Kasumi-1 (cell line): Measurements from ENCODE around the gene TBC1D22A.

ENCODE experiments used
- DNase-seq, 2 experiments: peaks; one replicate each; lab custom pipeline; 2025; lab: John Stamatoyannopoulos, UW

TBC1D22A gene

DNA sequence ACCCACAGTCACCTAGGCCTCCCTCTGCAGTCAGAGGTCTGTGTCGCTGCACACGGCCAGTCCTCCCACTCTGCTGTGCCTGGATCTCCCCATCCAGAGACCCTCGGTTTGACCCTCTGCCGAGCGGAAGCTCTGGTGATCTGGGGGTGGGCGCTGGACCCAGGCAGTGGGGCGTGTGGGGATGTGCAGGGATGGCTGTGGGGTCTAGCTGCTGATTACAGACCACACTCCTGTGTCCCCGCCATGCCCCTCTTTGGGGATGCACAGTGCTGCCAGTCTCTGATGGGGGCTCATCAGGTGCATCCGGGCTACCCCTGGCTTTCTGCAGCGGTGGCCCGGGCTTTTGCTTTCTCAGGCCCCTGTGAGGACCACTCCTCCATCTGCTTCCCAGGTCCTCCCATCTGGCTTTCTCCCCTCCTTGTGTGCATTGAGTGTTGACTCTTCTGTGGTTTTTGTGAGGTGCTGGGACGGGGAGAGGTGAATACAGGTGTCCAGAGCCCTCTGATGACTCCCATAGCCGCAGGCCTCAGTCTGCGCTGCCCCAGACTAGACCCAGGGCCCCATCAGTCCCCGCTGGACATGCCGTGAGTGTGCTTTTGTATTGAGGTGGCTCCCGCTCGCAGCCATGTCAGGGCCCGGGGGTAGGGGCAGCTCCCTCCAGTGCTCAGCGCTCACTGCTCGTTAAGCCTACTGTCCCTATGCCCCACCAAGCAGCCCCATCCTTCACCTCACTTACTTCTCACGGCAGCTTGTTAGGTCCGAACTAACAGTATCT, 251.6 kb downstream of the TBC1D22A start:
- no peak for DNase-seq

DNA sequence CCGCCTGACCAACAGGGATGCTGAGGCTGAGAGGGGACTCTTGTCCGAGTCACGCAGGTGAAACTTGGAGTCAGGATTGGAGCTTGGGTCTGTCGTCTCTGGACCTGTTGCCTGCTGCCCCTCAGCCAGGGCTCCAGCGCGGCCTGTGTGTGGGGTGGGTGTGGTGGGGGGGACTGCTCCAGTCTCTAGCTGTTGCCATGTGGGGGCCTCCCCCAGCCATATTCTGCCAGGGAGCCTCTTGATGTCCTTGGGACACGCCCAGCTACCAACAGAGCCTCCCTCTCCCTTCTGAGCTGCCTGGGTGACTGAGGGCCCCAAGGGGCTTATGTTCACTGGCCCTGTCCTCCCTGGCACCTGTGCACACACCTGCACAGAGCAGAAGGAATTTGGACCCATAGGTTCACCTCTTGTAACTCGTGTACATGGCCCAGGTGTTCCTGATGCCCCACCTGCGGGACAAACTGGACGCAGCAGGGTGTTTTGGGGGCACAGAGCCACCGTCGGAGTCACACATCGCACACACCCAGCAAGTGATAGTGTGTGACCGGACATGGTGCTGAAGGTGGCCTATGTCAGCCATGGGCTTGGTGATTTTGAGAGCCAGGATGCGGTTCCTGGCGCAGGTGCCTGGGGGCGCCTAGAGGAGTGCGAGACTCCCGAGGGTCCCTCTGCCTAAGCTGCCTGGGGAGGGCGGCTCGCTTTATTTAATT, 252.3 kb downstream of the TBC1D22A start:
- no peak for DNase-seq

DNA sequence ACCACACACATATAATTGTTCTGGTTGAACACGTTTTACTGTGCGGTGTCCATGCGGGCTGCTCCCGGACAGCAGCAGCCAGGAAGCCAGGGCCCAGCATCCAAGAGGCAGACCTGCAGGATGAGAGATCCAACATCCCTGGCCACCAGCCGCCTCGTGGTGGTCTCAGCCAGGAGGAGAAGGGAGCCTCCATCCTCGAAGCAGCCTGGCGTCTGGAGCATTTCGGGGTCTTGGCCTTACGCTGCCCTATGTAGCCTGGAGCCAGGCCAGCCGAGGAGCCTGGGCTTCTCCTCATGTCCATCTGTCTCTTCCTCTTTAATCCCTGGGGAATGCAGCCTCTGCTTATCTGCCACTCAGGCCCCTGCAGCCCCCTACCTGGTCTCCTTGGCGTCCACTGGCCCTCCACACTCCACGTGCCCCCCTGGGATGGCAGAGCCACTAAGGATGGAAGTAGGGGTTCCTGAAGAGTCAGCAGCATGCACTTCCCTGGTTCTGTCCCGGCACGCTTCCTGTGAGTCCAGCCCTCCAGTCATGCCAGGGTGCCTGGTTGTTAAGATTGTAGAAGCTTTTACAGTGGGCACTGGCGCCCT, 253.2 kb downstream of the TBC1D22A start:
- no peak for DNase-seq

DNA sequence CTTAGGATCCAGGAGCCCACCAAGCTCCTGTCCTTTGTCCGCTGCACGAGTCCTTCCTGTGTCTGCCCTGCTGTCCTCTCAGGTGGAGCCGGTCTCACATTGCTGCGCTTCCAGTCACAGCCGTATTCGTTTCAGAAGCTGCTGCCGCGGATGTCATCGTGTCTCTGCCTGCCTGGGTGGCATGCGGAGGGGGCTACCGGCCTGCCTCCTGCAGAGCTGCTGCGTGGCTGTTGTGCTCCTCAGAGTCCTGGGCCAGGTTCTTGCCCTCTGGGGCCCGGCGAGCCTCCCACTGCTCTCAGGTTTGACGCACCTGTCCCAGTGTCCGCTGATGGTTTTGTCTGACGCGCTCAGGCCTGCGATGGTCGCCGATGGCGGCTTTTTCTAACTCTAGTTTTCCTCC, 254.2 kb downstream of the TBC1D22A start:
- DNase-seq, result no peak

DNA sequence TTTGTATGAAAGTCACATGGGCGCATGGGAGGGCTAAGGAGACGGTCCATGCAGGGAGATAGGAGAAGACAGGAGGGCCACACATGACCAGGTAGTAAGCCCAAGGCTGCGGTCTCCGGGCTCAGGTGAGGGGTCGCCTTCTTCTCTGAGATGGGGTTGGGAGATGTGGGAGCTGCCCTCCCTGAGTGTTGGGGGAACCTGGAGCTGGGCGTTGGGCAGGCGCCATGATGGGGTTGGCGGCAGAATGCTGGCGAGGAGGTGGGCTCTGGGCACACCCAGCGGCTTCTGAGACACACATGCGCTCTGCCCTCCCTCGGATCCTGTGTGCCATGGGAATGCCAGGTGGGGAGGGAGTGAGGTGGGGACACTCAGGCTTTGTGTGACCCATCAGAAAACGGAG, 254.8 kb downstream of the TBC1D22A start:
- DNase-seq, result no peak

GRCh38 chr22:47018010-47018910, 255.8 kb downstream of the TBC1D22A start:
- DNase-seq, result no peak

- no peak for DNase-seq
Measured at GRCh38 chr22:47019012-47019790, 256.8 kb downstream of the TBC1D22A start.

GRCh38 chr22:47020166-47020565, 257.7 kb downstream of the TBC1D22A start:
- no peak for DNase-seq

DNA sequence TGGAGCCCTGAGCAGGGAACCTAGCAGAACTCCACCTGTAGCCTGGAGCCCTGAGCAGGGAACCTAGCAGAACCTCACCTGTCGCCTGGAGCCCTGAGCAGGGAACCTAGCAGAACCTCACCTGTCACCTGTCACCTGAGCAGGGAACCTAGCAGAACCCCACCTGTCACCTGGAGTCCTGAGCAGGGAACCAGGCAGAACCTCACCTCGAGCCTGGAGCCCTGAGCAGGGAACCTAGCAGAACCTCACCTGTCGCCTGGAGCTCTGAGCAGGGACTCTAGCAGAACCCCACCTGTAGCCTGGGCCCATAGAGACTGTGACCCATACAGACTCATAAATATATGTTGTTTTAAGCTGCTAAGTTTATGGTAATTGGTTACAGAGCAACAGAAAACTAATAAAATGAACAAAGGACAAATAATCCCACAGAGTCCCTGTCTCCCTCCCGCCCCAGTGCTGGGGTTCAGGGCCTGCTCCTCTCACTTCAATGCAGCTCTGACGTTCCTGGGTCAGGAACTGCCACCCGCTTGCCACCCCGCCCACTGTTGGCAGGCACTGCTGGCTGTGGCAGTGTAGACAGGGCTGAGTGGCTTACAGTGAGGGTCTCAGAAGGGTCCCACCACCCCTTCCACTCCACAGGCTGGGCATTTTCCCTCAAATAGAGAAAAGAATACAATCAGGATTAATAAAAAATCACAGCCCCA, 259.1 kb downstream of the TBC1D22A start:
- no peak for DNase-seq

DNA sequence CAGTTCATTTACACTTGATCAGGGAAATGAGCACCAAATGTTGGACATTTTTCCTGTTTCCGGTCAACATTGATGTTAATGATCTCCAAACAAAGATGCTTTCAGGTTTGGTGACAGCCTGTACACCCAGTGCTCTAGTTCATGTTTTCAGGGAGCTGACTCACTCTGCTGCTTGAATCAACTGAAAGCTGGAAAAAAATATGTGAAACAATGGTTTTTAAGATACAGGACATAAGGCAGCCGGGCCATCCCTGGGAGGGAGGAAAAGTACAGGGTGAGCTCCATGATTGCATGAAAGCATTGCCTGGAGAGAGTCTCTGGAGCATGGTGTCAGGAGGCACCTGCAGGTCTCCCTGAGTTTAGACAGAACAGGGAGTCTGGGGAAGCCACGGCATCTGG, 259.6 kb downstream of the TBC1D22A start:
- no peak for DNase-seq

- DNase-seq, result no peak
Measured at GRCh38 chr22:47022475-47022874, 260.0 kb downstream of the TBC1D22A start.

DNA sequence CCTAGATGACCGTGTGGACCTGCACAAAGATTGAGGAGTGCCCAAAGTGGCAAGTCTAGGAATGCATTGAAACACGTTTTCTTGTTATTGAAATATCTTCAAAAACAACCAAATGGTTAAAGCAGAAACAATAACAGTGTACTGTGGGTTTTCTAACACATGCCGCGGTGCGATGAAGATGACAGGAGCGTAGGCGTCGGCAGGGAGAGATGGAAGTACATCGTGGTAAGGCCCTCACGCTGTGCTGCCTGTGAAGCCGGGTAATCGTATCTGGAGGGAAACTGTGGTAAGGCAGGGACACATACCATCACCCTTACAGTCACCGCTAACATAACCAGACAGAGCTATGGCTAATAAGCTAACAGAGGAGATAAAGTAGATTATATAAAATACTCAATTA, 261.4 kb downstream of the TBC1D22A start:
- no peak for DNase-seq

DNA sequence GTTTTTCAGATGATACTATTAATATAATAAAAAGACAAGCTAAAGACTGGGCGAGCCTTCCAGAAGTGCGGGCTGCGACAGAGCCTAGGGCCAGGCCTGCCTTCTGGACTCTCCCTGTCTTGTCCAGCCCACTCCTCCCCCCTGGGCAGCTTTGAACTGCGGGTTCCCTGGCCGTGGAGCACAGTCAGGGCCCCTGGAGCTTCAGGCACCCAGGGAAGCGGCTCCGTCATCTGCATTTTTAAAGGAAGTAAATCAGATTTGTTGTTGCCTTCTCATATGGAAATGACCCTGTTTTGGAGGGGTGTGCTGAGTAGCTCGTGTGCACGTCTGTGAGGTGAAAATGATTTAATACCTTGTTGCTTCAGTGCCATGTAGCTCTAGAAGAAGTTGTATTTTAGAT, 265.3 kb downstream of the TBC1D22A start:
- no peak for DNase-seq

- no peak for DNase-seq
Measured at GRCh38 chr22:47029244-47030074, 267.0 kb downstream of the TBC1D22A start.

DNA sequence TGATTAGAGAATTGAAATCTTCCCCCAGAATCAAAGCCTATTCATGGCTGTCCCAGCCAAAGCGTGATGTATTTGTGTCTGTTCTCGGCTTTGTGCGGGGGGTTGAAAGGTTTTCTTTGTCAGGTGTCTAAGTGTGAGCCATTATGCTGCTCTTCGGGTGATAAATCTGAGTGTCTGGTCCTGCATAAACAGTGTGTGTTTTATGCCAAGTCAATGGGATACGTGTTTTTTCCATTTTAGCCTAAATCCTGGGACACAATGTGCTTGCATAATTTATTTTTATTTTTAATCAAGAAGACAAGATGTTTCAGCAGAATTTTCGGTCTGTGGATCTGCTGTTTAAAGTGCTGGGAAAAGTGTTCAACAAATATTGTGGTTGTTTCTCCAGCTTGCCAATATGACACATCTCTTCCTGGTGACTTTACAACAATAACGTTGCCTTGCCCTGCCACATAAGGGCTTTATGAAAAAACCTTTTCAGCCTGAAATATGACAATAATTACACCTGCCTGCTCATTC, 267.8 kb downstream of the TBC1D22A start:
- no peak for DNase-seq

DNA sequence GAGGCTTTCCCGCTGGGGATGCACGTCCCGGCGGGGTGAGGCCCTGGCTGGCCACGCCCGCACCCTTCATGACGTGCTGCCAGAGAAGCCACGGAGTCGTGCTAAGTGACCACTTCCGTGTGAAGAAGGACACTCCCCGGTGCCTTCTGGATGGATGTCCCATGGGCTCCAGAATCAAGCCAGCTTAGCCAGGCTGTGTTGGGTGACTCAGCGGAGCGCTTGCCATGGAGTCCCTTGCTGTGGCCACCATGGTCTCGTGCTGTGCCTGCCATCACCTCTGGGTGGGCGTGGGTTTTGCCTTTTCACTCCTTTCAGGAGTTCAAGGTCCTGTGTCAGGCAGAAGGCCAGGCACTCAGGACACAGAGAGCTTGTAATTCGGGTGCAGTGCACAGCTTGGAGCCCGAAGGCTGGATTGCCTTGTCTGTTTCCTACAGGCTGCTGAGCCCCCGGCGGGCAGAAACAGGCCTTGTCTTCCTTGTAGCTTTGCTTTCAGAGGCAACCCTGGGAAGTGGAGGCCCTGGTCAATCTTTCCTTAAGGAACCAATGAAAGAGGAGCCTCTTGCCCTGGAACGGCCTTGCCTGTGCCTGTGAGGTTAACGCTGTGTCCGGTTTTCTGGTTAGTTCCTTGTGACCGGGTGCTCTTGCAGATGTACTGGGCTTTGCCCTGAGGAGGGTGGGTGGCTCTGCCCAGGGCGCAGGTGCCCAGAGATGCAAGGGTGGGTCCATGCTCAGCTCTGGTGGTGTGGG, 268.6 kb downstream of the TBC1D22A start:
- DNase-seq, result no peak

DNA sequence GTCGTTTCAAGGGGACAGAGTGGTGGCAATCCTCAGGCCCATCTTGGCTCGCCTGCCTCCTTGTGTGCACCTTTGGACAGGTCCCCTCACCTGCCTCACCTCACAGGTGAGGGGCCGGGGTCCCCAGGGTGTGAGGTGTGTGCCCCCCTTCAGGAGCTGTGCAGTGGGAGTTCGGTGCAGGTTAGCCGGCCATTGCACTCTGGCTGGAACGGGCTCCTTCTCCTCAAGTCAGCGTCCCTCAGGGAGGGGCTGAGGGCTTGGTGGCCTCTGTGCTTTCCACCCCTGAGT, 269.1 kb downstream of the TBC1D22A start:
- no peak for DNase-seq

DNA sequence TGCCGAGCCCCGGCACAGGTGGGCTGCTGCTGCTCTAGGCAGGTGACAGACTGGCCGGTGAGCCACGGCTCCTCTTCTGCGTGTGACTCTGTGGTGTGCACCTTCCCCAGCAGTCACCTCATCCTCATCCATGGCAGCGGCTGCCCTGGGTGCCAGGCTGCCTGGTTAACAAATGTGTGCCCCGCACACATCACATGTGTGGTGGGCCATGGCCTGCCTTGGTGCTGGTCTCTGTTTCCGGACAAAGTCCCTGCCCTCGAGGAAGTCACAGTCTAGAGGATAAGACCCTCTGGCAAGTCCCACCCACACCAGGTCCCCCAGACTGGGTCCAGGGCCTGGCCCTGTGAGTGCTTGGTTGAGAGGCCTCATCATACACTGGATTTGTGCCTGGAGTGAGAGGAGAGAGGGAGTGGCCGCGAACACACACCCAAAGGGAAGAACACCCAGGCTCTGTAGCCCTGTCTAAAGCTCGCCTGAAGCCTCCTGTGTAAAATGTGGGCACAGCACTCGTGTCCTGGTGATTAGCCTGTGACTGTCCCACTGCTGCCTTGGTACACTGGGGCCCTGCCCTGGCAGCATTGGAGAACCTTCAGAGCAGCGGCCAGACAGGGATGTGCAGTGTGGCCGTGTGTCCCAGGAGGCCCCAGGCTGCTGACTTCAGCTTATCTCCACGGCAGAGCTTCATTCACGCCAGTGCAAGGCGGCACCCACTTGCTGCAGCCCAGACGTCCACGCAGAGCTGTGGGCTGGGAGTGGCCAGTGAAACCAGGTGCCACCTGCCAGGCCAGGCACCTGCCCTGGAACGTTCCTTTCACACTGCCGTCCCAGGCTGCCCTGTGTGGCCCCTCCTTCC, 269.9 kb downstream of the TBC1D22A start:
- DNase-seq, result no peak
